CD1c-positive myeloid dendritic cell (primary cell): ENCODE results near the gene SKA3.
"Not testable (repeated sequence)": the region's sequence is repeated elsewhere in the genome, so short reads cannot be mapped to it uniquely, and the experiment has no call there.

Source experiments
- DNase-seq: peaks from one replicate; pipeline ENCODE4 v3.0.0-alpha.2; 2016; ENCODE audit errors: extremely low spot score

The SKA3 gene

GRCh38 chr13:21176215-21176981 is at the start of gene SKA3, which contains the start of gene MRPL57:
SKA3 (minus strand) TSS chr13:21176552; CDS start chr13:21176477, 75 bp downstream.
MRPL57 (plus strand) TSS chr13:21176658; CDS start chr13:21176917, 259 bp downstream.
- DNase-seq: peak; percentile 97

GRCh38 chr13:21225082-21225481 is 48.7 kb upstream of the SKA3 start:
- no peak for DNase-seq

GRCh38 chr13:21221268-21221667 is 44.9 kb upstream of the SKA3 start:
- no peak for DNase-seq

- not testable (repeated sequence) for DNase-seq
Observed at GRCh38 chr13:21219716-21220115, 43.4 kb upstream of the SKA3 start.

GRCh38 chr13:21219036-21219381 is 42.7 kb upstream of the SKA3 start:
- DNase-seq: no peak

- DNase-seq: no peak
Observed at GRCh38 chr13:21218351-21219035, 42.1 kb upstream of the SKA3 start.

- no peak for DNase-seq
Observed at GRCh38 chr13:21216332-21216731, 40.0 kb upstream of the SKA3 start.

- DNase-seq: not testable (repeated sequence)
Observed at GRCh38 chr13:21215419-21215818, 39.1 kb upstream of the SKA3 start.

- no peak for DNase-seq
Observed at GRCh38 chr13:21212138-21212775, 35.9 kb upstream of the SKA3 start.

- no peak for DNase-seq
Observed at GRCh38 chr13:21208652-21209154, 32.4 kb upstream of the SKA3 start.

- no peak for DNase-seq
Observed at GRCh38 chr13:21202767-21203531, 26.6 kb upstream of the SKA3 start.

- DNase-seq: not testable (repeated sequence)
Observed at GRCh38 chr13:21201456-21202190, 25.3 kb upstream of the SKA3 start.

GRCh38 chr13:21198391-21198790 is 22.0 kb upstream of the SKA3 start:
- DNase-seq: not testable (repeated sequence)

- not testable (repeated sequence) for DNase-seq
Observed at GRCh38 chr13:21197606-21198225, 21.4 kb upstream of the SKA3 start.

- not testable (repeated sequence) for DNase-seq
Observed at GRCh38 chr13:21194756-21195155, 18.4 kb upstream of the SKA3 start.

GRCh38 chr13:21186410-21186809 is 10.1 kb upstream of the SKA3 start:
- not testable (repeated sequence) for DNase-seq

GRCh38 chr13:21181671-21182070 is 5.3 kb upstream of the SKA3 start:
- no peak for DNase-seq

GRCh38 chr13:21176982-21177284 is 581 bp upstream of the SKA3 start:
- no peak for DNase-seq

- DNase-seq: no peak
Observed at GRCh38 chr13:21175656-21176214, 617 bp downstream of the SKA3 start.

- DNase-seq: not testable (repeated sequence)
Observed at GRCh38 chr13:21173767-21174166, 2.6 kb downstream of the SKA3 start.
